Hepatocyte (in vitro differentiated cells): ENCODE results near the gene XRCC4. TPM values are rescaled to one million over a fixed set of nuclear protein-coding genes. Genes with fewer than 3 reads are reported as not detected.

Experiments
- DNase-seq: peaks from one replicate; pipeline ENCODE4 v3.0.0-alpha.2; 2016; ENCODE audit warnings: low spot score
- H2AFZ ChIP-seq: fragments of 200-600 bp; sonication (generic); 2 replicates; pipeline ENCODE4 v1.6.0; 2016; ENCODE audit warnings: antibody characterized with exemption, mild to moderate bottlenecking
- H3K27ac ChIP-seq: fragments of 200-600 bp; sonication (generic); 2 replicates; pipeline ENCODE4 v1.5.1; 2016; ENCODE audit warnings: mild to moderate bottlenecking
- H3K27me3 ChIP-seq: fragments of 200-600 bp; sonication (generic); 2 replicates; pipeline ENCODE4 v1.6.1; 2016
- H3K36me3 ChIP-seq: fragments of 200-600 bp; sonication (generic); replicated peaks from 2 replicates; pipeline ENCODE4 v1.5.1; 2016; ENCODE audit warnings: low read depth; ENCODE audit not compliant: insufficient read depth
- H3K4me1 ChIP-seq: fragments of 200-600 bp; sonication (generic); 2 replicates; pipeline ENCODE4 v1.5.1; 2016; ENCODE audit warnings: mild to moderate bottlenecking, moderate library complexity; ENCODE audit not compliant: insufficient read depth
- H3K4me2 ChIP-seq: fragments of 200-600 bp; sonication (generic); 2 replicates; pipeline ENCODE4 v1.6.0; 2016
- H3K4me3 ChIP-seq: fragments of 200-600 bp; sonication (generic); 2 replicates; pipeline ENCODE4 v1.5.1; 2016; ENCODE audit warnings: mild to moderate bottlenecking
- H3K79me2 ChIP-seq: fragments of 200-600 bp; sonication (generic); 2 replicates; pipeline ENCODE4 v1.6.0; 2017; ENCODE audit warnings: mild to moderate bottlenecking
- H3K9me2 ChIP-seq: fragments of 200-600 bp; sonication (generic); replicated peaks from 2 replicates; pipeline ENCODE4 v1.6.0; 2017; ENCODE audit warnings: mild to moderate bottlenecking; ENCODE audit not compliant: insufficient read depth
- H3K9me3 ChIP-seq: fragments of 200-600 bp; sonication (generic); 2 replicates; pipeline ENCODE4 v1.5.1; 2016; ENCODE audit warnings: low read depth, mild to moderate bottlenecking
- H4K20me1 ChIP-seq: fragments of 200-600 bp; sonication (generic); 2 replicates; pipeline ENCODE4 v1.6.0; 2016; ENCODE audit warnings: mild to moderate bottlenecking; ENCODE audit not compliant: insufficient read depth, poor library complexity, severe bottlenecking
- CTCF ChIP-seq: fragments of 200-600 bp; sonication (generic); IDR thresholded peaks from 2 replicates; pipeline ENCODE4 v1.5.1; 2016; ENCODE audit warnings: antibody characterized with exemption, mild to moderate bottlenecking; ENCODE audit not compliant: poor library complexity
- EZH2 ChIP-seq: fragments of 200-600 bp; sonication (generic); IDR thresholded peaks from 2 replicates; pipeline ENCODE4 v1.6.1; 2016; ENCODE audit warnings: antibody characterized with exemption, mild to moderate bottlenecking, borderline replicate concordance
- EZH2phosphoT487 ChIP-seq: fragments of 200-600 bp; sonication (generic); IDR thresholded peaks from one replicate; pipeline ENCODE4 v1.6.1; 2018; ENCODE audit warnings: antibody characterized with exemption, mild to moderate bottlenecking, low read depth, moderate library complexity; ENCODE audit not compliant: unreplicated experiment, severe bottlenecking
- WGBS: methylation state at CpG from one replicate; pipeline ENCODE4 v1.1.6; 2016; ENCODE audit warnings: low lambda C conversion rate; ENCODE audit errors: missing lambda C conversion rate; 5-methylcytosine and 5-hydroxymethylcytosine counted together
- polyA plus RNA-seq: library from polyadenylated mRNA; unstranded; fragments of >200 nt; fragmentation: Nextera tagmentation; extraction: Ambion mirVana; gene quantifications from 2 replicates; pipeline ENCODE4 v1.2.1, GENCODE V29; 2016
- total RNA-seq: library from RNA; depleted of rRNA; stranded (reverse); fragments of >200 nt; gene quantifications from 2 replicates; pipeline ENCODE4 v1.2.3, GENCODE V29; 2014

The XRCC4 gene
- total and polyA plus RNA-seq, 2 experiments from 2014 or later: 12.7 to 21.5 TPM

- no peak overlapping the region for H2AFZ ChIP-seq
- no peaks in the 10 kb centered on the region for H3K79me2 ChIP-seq
- H3K9me3 ChIP-seq: no peaks in the 10 kb centered on the region
- H3K4me1 ChIP-seq: no peaks in the 10 kb centered on the region
- no peaks in the 10 kb centered on the region for H3K36me3 ChIP-seq
- H3K27ac ChIP-seq: no peak overlapping the region
- 98% methylated on average over 1 of the region's 1 CpG for WGBS
- DNase-seq: no peak
- no peaks in the 10 kb centered on the region for H3K9me2 ChIP-seq
- H3K4me3 ChIP-seq: no peak overlapping the region
- no peak overlapping the region for H3K4me2 ChIP-seq
- TF ChIP-seq EZH2: no peak
- no peak for TF ChIP-seq CTCF
- no peak for TF ChIP-seq EZH2phosphoT487
- H3K27me3 ChIP-seq: no peaks in the 10 kb centered on the region
- no peaks in the 10 kb centered on the region for H4K20me1 ChIP-seq
Measured at GRCh38 chr5:83172011-83172410, 94.7 kb downstream of the XRCC4 start.

GRCh38 chr5:83172655-83173054, 95.3 kb downstream of the XRCC4 start:
- Histone ChIP-seq H3K4me2 (no peak overlapping the region), H3K79me2 (no peaks in the 10 kb centered on the region), H4K20me1 (no peaks in the 10 kb centered on the region), H3K27me3 (no peaks in the 10 kb centered on the region), H3K4me3 (no peak overlapping the region), H3K9me2 (no peaks in the 10 kb centered on the region), H2AFZ (no peak overlapping the region), H3K36me3 (no peaks in the 10 kb centered on the region), H3K27ac (no peak overlapping the region), H3K9me3 (no peaks in the 10 kb centered on the region), H3K4me1 (no peaks in the 10 kb centered on the region)
- no peak for DNase-seq
- TF ChIP-seq EZH2phosphoT487 (no peak), EZH2 (no peak), CTCF (no peak)

- Histone ChIP-seq H3K9me3 (no peaks in the 10 kb centered on the region), H2AFZ (no peak overlapping the region), H4K20me1 (no peaks in the 10 kb centered on the region), H3K27ac (no peak overlapping the region), H3K4me2 (no peak overlapping the region), H3K4me1 (no peaks in the 10 kb centered on the region), H3K4me3 (no peak overlapping the region), H3K27me3 (no peaks in the 10 kb centered on the region), H3K9me2 (no peaks in the 10 kb centered on the region), H3K36me3 (no peaks in the 10 kb centered on the region), H3K79me2 (no peaks in the 10 kb centered on the region)
- no peak for DNase-seq
- WGBS: 89% methylated on average over 2 of the region's 2 CpGs
- TF ChIP-seq EZH2 (no peak), EZH2phosphoT487 (no peak), CTCF (no peak)
Measured at GRCh38 chr5:83173826-83174225, 96.5 kb downstream of the XRCC4 start.

- H3K4me2 ChIP-seq: no peak overlapping the region
- H3K4me3 ChIP-seq: no peak overlapping the region
- no peaks in the 10 kb centered on the region for H3K36me3 ChIP-seq
- no peaks in the 10 kb centered on the region for H3K27me3 ChIP-seq
- TF ChIP-seq EZH2phosphoT487: no peak
- no peak for TF ChIP-seq EZH2
- TF ChIP-seq CTCF: no peak
- no peaks in the 10 kb centered on the region for H3K79me2 ChIP-seq
- no peak overlapping the region for H3K27ac ChIP-seq
- no peak for DNase-seq
- no peaks in the 10 kb centered on the region for H4K20me1 ChIP-seq
- 91% methylated on average over 2 of the region's 2 CpGs for WGBS
- H3K9me3 ChIP-seq: no peaks in the 10 kb centered on the region
- H3K4me1 ChIP-seq: no peaks in the 10 kb centered on the region
- H2AFZ ChIP-seq: no peak overlapping the region
- no peaks in the 10 kb centered on the region for H3K9me2 ChIP-seq
Measured at GRCh38 chr5:83177803-83178202, 100.5 kb downstream of the XRCC4 start.
